ENCODE results near the gene ADPRH.

Gene ADPRH

DNA sequence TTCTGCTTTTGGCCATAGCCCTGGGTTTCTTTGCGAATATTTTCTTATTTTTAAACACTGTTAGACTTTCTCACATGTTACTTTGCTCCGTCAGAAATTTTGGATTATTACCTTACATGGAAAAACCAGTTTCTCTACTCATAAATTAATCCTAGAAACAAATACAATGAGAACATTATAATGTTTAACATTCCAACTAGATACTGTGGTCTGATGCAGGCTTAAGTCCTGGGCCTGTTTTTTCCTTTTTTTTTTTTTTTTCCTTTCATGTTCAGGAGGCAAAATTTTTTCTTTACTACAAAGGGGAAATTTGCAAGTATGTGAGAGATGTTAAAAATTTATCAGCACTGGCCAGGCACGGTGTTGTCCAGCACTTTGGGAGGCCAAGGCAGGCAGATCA, 52.2 kb downstream of the ADPRH start:
- no peak for DNase-seq

DNA sequence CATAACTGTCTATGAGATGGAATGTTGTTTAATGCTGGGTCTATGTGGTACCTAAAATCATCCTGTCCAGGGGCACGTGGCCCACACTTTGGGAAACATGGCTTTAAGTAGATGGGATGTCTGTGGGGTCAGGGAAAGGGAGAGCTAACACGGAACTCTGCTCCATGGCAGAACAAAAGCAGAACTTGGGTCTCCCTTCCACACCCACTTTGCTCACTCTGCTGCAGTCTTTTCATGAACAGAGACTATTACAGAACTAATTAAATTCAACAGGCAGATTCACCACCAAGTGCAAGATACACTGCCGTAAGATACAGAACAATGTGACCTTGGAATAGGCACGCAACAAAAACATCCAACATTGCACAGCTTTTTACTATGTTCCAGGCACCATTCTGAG, 52.9 kb downstream of the ADPRH start:
- DNase-seq, result no peak

DNA sequence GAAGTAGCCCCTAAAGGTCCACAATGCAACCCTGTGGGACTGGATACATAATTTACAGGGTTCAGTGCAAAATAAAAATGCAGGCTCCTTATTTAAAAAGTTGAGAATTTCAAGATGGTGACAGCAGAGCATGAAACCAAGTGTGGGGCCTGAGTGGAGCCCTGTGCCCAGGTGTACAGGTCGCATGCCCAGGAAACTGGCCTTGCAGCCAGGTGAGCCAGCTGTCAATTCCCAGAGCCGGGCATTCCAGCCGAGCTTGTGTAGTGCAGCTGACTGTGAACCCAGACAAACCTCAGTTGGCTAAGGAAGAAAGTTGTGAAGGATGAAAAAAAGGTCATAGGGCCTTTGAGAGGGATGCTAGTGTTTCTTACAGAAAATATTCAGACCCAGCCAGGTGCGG, 53.5 kb downstream of the ADPRH start:
- no peak for DNase-seq

DNA sequence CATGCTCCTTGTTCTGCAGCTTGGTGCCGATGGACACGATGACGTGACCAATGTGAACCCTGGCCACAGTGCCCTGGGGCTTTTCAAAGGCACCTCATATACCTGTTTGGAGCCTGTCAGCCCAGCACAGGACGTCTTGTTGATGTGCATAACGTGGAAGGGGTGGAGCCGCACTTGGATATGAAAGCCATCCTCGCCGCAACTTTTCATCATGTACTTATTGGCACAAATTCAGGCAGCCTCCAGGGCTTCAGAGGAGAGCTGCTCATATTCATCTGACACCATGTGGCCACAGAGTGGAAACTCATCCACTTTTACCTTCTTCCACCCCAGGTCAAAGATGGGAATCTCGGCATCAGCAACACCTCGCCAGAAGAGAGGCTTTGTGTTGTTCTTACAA, 56.4 kb downstream of the ADPRH start:
- DNase-seq, result no peak

DNA sequence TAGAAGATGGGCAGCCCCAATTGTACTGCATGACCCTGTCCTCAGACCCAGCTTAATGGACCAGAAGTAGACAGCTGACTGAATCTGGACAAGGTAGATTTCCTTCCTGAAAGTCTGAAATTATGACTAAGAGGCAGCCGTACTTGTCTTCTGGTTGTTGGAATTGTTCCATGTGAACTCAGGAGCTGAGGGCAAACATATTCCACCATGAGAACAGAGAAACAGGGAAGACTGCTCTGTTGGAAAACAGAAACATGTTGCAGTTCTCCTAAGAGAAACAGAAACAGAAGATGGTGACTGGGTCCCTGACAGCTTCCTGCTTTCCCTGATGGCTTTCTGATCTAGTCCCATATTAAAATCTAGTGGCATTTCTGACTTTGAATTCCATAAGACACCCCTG, 57.0 kb downstream of the ADPRH start:
- DNase-seq, result no peak

DNA sequence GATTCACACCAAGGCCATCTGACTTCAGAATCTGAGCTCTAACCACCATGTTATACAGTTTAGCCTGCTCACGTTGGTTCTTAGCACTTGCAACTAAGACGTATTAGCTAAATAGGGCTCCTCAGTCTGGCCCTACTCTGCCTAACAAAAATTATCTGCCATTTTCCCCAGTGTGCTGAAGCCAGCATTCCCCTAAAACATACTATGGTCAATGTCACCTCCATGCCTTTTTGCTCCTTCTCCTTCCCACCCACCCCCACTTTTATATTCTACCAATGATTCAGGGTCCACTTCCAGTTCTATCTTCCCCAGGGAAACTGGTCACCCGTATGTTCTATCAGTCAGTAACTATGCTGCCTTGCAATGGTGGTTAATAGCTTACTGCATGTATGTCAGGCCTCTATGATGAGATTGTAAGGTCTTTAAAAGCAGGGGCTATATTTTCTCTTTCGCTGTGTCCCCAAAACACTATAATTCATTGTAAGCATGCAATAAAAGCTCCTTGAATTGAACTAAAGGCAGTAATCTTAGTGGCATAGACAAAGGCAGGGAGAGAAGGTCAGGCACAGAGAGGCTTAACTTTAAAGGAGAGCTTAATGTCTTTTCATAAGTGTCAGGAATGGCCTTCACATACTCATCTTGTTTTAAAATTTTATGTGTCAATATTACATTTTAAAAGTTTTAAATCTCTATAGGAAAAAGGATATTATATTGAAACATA, 57.8 kb downstream of the ADPRH start:
- DNase-seq, result no peak

DNA sequence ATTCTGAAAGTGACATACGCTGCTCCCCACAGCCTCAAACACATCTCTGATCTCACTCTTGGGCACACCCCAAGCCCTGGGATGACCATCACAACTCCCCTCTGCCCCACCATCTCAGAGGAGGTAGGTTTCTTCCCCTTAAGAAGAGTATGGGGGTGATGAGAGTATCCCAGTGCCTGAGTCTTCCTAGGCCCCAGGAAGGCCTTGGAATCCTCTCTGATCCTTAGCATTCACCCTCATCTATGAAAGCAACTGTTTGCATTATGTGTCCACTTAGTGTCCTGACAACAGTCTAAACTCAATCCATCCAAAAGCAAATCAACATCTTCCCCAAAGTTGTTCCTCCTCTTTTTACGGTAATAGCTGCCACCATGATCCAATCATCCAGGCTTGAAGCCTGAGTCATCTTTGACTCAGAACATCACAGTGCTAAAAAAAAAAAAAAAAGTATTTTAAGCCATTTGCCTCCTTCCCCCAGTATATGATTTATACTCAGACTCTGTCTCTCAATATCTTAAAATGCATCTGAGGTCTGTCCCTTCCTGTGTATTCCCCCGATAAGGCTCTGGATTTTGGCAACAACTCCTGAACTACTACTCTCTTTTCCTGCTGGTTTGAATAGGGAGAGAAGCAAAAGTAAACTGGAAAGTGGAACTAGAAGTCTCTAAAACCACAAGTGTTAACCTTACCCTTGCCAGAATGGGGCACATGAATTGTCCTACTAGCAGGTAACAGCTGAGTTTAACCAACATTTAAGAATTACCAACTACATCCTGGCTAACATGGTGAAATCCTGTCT, 58.6 kb downstream of the ADPRH start:
- no peak for DNase-seq

Data from activated naive CD4-positive, alpha-beta T cell treated with anti-CD3 and anti-CD28 coated beads, Interleukin-2, amount 50 U/mL, for 16 hours (primary cell).